DND-41 (cell line): ENCODE results near the gene GINS2.

Source experiments
- EZH2 ChIP-seq: IDR thresholded peaks from 3 replicates; pipeline ENCODE4 v1.6.1; 2012; ENCODE audit warnings: borderline replicate concordance, low read depth, mild to moderate bottlenecking, moderate library complexity, low read length, inconsistent platforms; ENCODE audit not compliant: severe bottlenecking
- TF ChIP-seq, protein P1 (sequence below): IDR thresholded peaks from 2 replicates; pipeline ENCODE4 v1.5.1; 2012; ENCODE audit warnings: borderline replicate concordance, low read length, moderate library complexity, mild to moderate bottlenecking; ENCODE audit not compliant: poor library complexity, severe bottlenecking; ENCODE audit errors: extremely low read depth

DNA sequence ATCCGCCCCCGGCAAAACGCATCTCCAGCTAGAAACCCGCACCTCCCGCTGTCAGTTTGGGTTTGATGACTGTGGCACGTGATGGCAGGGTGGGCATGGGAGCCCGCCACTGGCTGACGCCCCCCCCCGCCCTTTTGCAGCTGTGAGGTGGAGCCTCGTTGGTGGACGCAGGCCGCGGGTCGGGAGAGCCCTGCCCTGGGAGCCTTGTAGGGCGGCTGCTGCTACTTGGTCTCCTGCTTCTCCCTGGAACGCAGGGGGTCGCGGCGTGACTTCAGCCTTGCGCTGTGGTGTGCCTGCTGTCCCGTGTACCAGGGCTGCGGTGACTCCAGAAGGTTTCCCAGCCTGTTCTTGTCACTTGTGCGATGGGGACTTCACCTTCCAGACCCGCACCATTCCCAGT, 47.4 kb downstream of the GINS2 start:
- TF ChIP-seq, protein P1, sequence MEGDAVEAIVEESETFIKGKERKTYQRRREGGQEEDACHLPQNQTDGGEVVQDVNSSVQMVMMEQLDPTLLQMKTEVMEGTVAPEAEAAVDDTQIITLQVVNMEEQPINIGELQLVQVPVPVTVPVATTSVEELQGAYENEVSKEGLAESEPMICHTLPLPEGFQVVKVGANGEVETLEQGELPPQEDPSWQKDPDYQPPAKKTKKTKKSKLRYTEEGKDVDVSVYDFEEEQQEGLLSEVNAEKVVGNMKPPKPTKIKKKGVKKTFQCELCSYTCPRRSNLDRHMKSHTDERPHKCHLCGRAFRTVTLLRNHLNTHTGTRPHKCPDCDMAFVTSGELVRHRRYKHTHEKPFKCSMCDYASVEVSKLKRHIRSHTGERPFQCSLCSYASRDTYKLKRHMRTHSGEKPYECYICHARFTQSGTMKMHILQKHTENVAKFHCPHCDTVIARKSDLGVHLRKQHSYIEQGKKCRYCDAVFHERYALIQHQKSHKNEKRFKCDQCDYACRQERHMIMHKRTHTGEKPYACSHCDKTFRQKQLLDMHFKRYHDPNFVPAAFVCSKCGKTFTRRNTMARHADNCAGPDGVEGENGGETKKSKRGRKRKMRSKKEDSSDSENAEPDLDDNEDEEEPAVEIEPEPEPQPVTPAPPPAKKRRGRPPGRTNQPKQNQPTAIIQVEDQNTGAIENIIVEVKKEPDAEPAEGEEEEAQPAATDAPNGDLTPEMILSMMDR = no peak
- TF ChIP-seq EZH2 = no peak
